ENCODE data around the gene TPD52L1. TPM values are rescaled to one million over a fixed set of nuclear protein-coding genes. Genes with fewer than 3 reads are reported as not detected.

The TPD52L1 gene
- total and polyA plus RNA-seq, 2 of the 13 experiments (the other 11 are each of a cell fraction or from before 2014, with no cell fraction given), result 0.49 to 0.53 TPM

- WGBS (ENCODE audit: low lambda C conversion rate), result 20% methylated on average over 3 of the region's 3 CpGs
- H3K79me2 ChIP-seq (ENCODE audit: insufficient read depth, low read length), result no peaks in the 10 kb centered on the region
- H4K20me1 ChIP-seq (ENCODE audit: insufficient read depth, low read length), result no peaks in the 10 kb centered on the region
- no peak overlapping the region for H3K4me2 ChIP-seq (ENCODE audit: low read depth, low read length)
- H3K27me3 ChIP-seq (ENCODE audit: control insufficient read depth in 1 of 2, insufficient read depth in 2 of 2, low read length in 2 of 2), result no peaks in the 10 kb centered on the region
- ChIA-PET CTCF (ENCODE audit: low intra/inter-chr PET ratio, low total read pairs) (no interaction called here), POLR2A (no interaction called here)
- TF ChIP-seq ARID2 (CRISPR knock-in tag; IDR thresholded peaks at IDR 0.05; ENCODE audit: borderline replicate concordance), result no peak
- H3K9ac ChIP-seq (ENCODE audit: insufficient read depth, low read depth, low read length), result no peak overlapping the region
- no peak for FAIRE-seq
- H3K27ac ChIP-seq (ENCODE audit: extremely low read length, insufficient read depth, low read length), result no peak overlapping the region
- H3K4me3 ChIP-seq (replicated peaks in 1 of 3; ENCODE audit: insufficient read depth in 1 of 3, low read depth in 2 of 3, low read length in 3 of 3), result no peak overlapping the region
- no peak overlapping the region for H2AFZ ChIP-seq (ENCODE audit: low read length)
- DNase-seq (ENCODE audit: low spot score), result no peak
- in situ Hi-C loops (cut with HindIII; ENCODE audit: extremely low pct_ligation_motif_present, low pct_unique_long_range_greater_than_20kb) (no loop called here), intact Hi-C loops (cut with micrococcal nuclease; ENCODE audit: unreplicated experiment) (loop anchor here (10.0 kb wide), 1 partner anchor 568 kb away; no protein-coding TSS in a partner anchor)
- no peaks in the 10 kb centered on the region for H3K4me1 ChIP-seq (ENCODE audit: insufficient read depth, low read length)
- no peak for ATAC-seq
- H3K9me3 ChIP-seq (ENCODE audit: low read length), result no peaks in the 10 kb centered on the region
- no TSS peak for BruUV-seq (replicated peaks)
- H3K36me3 ChIP-seq (replicated peaks in 1 of 2; ENCODE audit: control insufficient read depth in 1 of 2, insufficient read depth in 2 of 2, low read length in 2 of 2), result no peaks in the 10 kb centered on the region
Observed at GRCh38 chr6:125196613-125197012, 43.0 kb downstream of the TPD52L1 start.

DNA sequence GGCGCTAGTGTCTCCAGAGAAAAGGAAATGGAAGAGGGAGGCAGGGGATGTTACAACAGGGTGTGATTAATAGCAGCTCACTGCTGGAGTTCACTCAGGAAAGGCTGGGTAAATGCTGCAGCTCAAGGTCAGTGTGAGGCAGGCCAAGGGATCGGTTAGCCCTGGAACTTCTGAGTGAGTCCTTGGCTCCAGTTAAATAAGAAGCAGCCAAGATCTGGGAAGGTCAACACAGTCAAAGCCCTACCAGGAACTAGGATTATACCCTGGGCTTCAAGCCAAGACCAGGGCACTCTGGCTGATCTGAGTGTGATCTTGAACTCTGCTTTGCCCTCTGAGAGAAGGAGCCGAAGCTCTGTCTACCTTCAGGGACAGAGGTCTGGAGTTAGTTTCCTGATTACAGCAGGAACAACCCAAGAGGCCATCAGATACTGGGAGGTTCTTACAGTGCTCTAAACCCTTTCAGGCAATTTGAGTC, 44.3 kb downstream of the TPD52L1 start:
- intact Hi-C loops (cut with micrococcal nuclease; ENCODE audit: unreplicated experiment) (loop anchor here (10.0 kb wide), 1 partner anchor 567 kb away; no protein-coding TSS in a partner anchor), in situ Hi-C loops (cut with HindIII; ENCODE audit: extremely low pct_ligation_motif_present, low pct_unique_long_range_greater_than_20kb) (no loop called here)
- Histone ChIP-seq H3K4me3 (replicated peaks in 1 of 3; ENCODE audit: insufficient read depth in 1 of 3, low read depth in 2 of 3, low read length in 3 of 3) (no peak overlapping the region), H3K4me2 (ENCODE audit: low read depth, low read length) (no peak overlapping the region), H3K27ac (ENCODE audit: extremely low read length, insufficient read depth, low read length) (no peak overlapping the region), H3K27me3 (ENCODE audit: control insufficient read depth in 1 of 2, insufficient read depth in 2 of 2, low read length in 2 of 2) (no peaks in the 10 kb centered on the region), H3K9ac (ENCODE audit: insufficient read depth, low read depth, low read length) (no peak overlapping the region), H3K36me3 (replicated peaks in 1 of 2; ENCODE audit: control insufficient read depth in 1 of 2, insufficient read depth in 2 of 2, low read length in 2 of 2) (no peaks in the 10 kb centered on the region), H3K79me2 (ENCODE audit: insufficient read depth, low read length) (no peaks in the 10 kb centered on the region), H4K20me1 (ENCODE audit: insufficient read depth, low read length) (no peaks in the 10 kb centered on the region), H3K4me1 (ENCODE audit: insufficient read depth, low read length) (no peaks in the 10 kb centered on the region), H3K9me3 (ENCODE audit: low read length) (no peaks in the 10 kb centered on the region), H2AFZ (ENCODE audit: low read length) (no peak overlapping the region)
- ChIA-PET POLR2A (no interaction called here), CTCF (ENCODE audit: low intra/inter-chr PET ratio, low total read pairs) (no interaction called here)
- FAIRE-seq, result no peak
- WGBS (ENCODE audit: low lambda C conversion rate), result 16% methylated on average over 3 of the region's 3 CpGs
- BruUV-seq (replicated peaks), result no TSS peak
- TF ChIP-seq ARID3A (IDR thresholded peaks at IDR 0.05; ENCODE audit: low read depth, low read length), result no peak
- TF ChIP-seq, protein P1, sequence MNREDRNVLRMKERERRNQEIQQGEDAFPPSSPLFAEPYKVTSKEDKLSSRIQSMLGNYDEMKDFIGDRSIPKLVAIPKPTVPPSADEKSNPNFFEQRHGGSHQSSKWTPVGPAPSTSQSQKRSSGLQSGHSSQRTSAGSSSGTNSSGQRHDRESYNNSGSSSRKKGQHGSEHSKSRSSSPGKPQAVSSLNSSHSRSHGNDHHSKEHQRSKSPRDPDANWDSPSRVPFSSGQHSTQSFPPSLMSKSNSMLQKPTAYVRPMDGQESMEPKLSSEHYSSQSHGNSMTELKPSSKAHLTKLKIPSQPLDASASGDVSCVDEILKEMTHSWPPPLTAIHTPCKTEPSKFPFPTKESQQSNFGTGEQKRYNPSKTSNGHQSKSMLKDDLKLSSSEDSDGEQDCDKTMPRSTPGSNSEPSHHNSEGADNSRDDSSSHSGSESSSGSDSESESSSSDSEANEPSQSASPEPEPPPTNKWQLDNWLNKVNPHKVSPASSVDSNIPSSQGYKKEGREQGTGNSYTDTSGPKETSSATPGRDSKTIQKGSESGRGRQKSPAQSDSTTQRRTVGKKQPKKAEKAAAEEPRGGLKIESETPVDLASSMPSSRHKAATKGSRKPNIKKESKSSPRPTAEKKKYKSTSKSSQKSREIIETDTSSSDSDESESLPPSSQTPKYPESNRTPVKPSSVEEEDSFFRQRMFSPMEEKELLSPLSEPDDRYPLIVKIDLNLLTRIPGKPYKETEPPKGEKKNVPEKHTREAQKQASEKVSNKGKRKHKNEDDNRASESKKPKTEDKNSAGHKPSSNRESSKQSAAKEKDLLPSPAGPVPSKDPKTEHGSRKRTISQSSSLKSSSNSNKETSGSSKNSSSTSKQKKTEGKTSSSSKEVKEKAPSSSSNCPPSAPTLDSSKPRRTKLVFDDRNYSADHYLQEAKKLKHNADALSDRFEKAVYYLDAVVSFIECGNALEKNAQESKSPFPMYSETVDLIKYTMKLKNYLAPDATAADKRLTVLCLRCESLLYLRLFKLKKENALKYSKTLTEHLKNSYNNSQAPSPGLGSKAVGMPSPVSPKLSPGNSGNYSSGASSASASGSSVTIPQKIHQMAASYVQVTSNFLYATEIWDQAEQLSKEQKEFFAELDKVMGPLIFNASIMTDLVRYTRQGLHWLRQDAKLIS (CRISPR knock-in tag; IDR thresholded peaks at IDR 0.05), result no peak
- no peak for TF ChIP-seq FOXA1 (IDR thresholded peaks at IDR 0.05)
- TF ChIP-seq FOXA1 (CRISPR knock-in tag; IDR thresholded peaks at IDR 0.05), result no peak
- no peak for TF ChIP-seq YY1 (IDR thresholded peaks at IDR 0.05; ENCODE audit: insufficient read depth, insufficient replicate concordance, low read depth, low read length)
- no peak for TF ChIP-seq ZNF350 (CRISPR knock-in tag; IDR thresholded peaks at IDR 0.05; ENCODE audit: borderline replicate concordance, low read depth)
- TF ChIP-seq ZFP36 (IDR thresholded peaks at IDR 0.05; ENCODE audit: borderline replicate concordance, low read depth, low read length, partially characterized antibody), result no peak
- no peak for TF ChIP-seq KAT2B (IDR thresholded peaks at IDR 0.05; ENCODE audit: borderline replicate concordance, low read depth, low read length)
- DNase-seq (ENCODE audit: low spot score), result no peak
- ATAC-seq, result peak; percentile 66
